ENCODE data around the gene KLK13. TPM values are rescaled to one million over a fixed set of nuclear protein-coding genes. Genes with fewer than 3 reads are reported as not detected.

KLK13 gene
- total RNA-seq, 1 donor from 2014 or later = 1.1 TPM

- no peaks in the 10 kb centered on the region for H3K9me3 Mint-ChIP-seq (ENCODE audit: low read depth)
- no peak for DNase-seq (ENCODE audit: low spot score, unreplicated experiment)
- no peak for TF ChIP-seq CTCF (IDR thresholded peaks at IDR 0.05; ENCODE audit: unreplicated experiment)
Measured at GRCh38 chr19:51084505-51084904, 19.6 kb upstream of the KLK13 start.

GRCh38 chr19:51083783-51084182 is 18.9 kb upstream of the KLK13 start:
- Mint-ChIP-seq H3K27me3 (peaks cover 27% of the 10 kb centered on the region), H3K36me3 (ENCODE audit: insufficient read depth) (no peaks in the 10 kb centered on the region), H3K27ac (no peak overlapping the region), H3K4me3 (ENCODE audit: low read depth) (no peak overlapping the region), H3K9me3 (ENCODE audit: low read depth) (no peaks in the 10 kb centered on the region), H3K4me1 (ENCODE audit: low read depth) (no peaks in the 10 kb centered on the region)
- no peak for DNase-seq (ENCODE audit: low spot score, unreplicated experiment)
- no peak for TF ChIP-seq CTCF (IDR thresholded peaks at IDR 0.05; ENCODE audit: unreplicated experiment)

More at GRCh38 chr19:51084505-51084904, 19.6 kb upstream of the KLK13 start:
- Mint-ChIP-seq H3K4me3 (ENCODE audit: low read depth) (no peak overlapping the region), H3K27me3 (peaks cover 32% of the 10 kb centered on the region), H3K4me1 (ENCODE audit: low read depth) (no peaks in the 10 kb centered on the region), H3K36me3 (ENCODE audit: insufficient read depth) (no peaks in the 10 kb centered on the region), H3K27ac (no peak overlapping the region)

GRCh38 chr19:51083181-51083580 is 18.3 kb upstream of the KLK13 start:
- H3K4me1 Mint-ChIP-seq (ENCODE audit: low read depth) = no peaks in the 10 kb centered on the region
- no peak for DNase-seq (ENCODE audit: low spot score, unreplicated experiment)
- H3K9me3 Mint-ChIP-seq (ENCODE audit: low read depth) = no peaks in the 10 kb centered on the region
- no peaks in the 10 kb centered on the region for H3K36me3 Mint-ChIP-seq (ENCODE audit: insufficient read depth)
- H3K4me3 Mint-ChIP-seq (ENCODE audit: low read depth) = no peak overlapping the region
- no peak for TF ChIP-seq CTCF (IDR thresholded peaks at IDR 0.05; ENCODE audit: unreplicated experiment)
- H3K27me3 Mint-ChIP-seq = peaks cover 27% of the 10 kb centered on the region
- no peak overlapping the region for H3K27ac Mint-ChIP-seq

- H3K4me3 Mint-ChIP-seq (ENCODE audit: low read depth) = no peak within 1 kb of the TSS
- no peaks in the 10 kb centered on the region for H3K36me3 Mint-ChIP-seq (ENCODE audit: insufficient read depth)
- peaks cover 27% of the 10 kb centered on the region for H3K27me3 Mint-ChIP-seq
- no peak for DNase-seq (ENCODE audit: low spot score, unreplicated experiment)
- no peak within 1 kb of the TSS for H3K27ac Mint-ChIP-seq
- TF ChIP-seq CTCF (IDR thresholded peaks at IDR 0.05; ENCODE audit: unreplicated experiment) = no peak
- H3K9me3 Mint-ChIP-seq (ENCODE audit: low read depth) = no peaks in the 10 kb centered on the region
- no peaks in the 10 kb centered on the region for H3K4me1 Mint-ChIP-seq (ENCODE audit: low read depth)
Measured at GRCh38 chr19:51082611-51083010, 17.7 kb upstream of the KLK13 start, which contains the start of gene KLK14. TSS of gene KLK14 (minus strand) at chr19:51082887. CDS start at chr19:51082614, 273 bp downstream.

GRCh38 chr19:51081476-51081875 is 16.6 kb upstream of the KLK13 start:
- no peaks in the 10 kb centered on the region for H3K4me1 Mint-ChIP-seq (ENCODE audit: low read depth)
- DNase-seq (ENCODE audit: low spot score, unreplicated experiment) = no peak
- H3K9me3 Mint-ChIP-seq (ENCODE audit: low read depth) = no peaks in the 10 kb centered on the region
- H3K27me3 Mint-ChIP-seq = peaks cover 24% of the 10 kb centered on the region
- H3K36me3 Mint-ChIP-seq (ENCODE audit: insufficient read depth) = no peaks in the 10 kb centered on the region
- H3K27ac Mint-ChIP-seq = no peak overlapping the region
- H3K4me3 Mint-ChIP-seq (ENCODE audit: low read depth) = no peak overlapping the region
- TF ChIP-seq CTCF (IDR thresholded peaks at IDR 0.05; ENCODE audit: unreplicated experiment) = no peak

Measured in progenitor cell of endocrine pancreas (in vitro differentiated cells).